IMR-90 (cell line): ENCODE measurements around the gene AKAP8L. TPM values are rescaled to one million over a fixed set of nuclear protein-coding genes. Genes with fewer than 3 reads are reported as not detected.

ENCODE experiments used
- ATAC-seq: fragments of 200-7000 bp; cut with Tn5 transposase; 2 replicates; pipeline ENCODE4 v1.9.1; 2020; ENCODE audit warnings: low read depth, mild to moderate bottlenecking, moderate library complexity
- BruUV-seq: library from RNA; stranded (reverse); fragments of 400-500 nt; replicated peaks from 2 replicates; lab custom pipeline; 2021; lab: Mats Ljungman, UMichigan
- CTCF ChIA-PET: fragments of 300-600 bp; formaldehyde crosslinking; extraction: SDS; loops from one replicate; lab custom pipeline; 2021; ENCODE audit warnings: antibody characterized with exemption; lab: Yijun Ruan, JAX
- POLR2A ChIA-PET: fragments of 300-600 bp; sonication (Branson Sonifier 250); formaldehyde crosslinking; loops from one replicate; lab custom pipeline; 2022; ENCODE audit warnings: antibody characterized with exemption; ENCODE audit not compliant: unreplicated experiment; lab: Charles Lee
- DNase-seq: peaks from one replicate; pipeline ENCODE4 v3.0.0; 2013
- H2AFZ ChIP-seq: replicated peaks from 2 replicates; pipeline ENCODE3; 2013; ENCODE audit warnings: low read length, mild to moderate bottlenecking; ENCODE audit not compliant: poor library complexity
- H2AK5ac ChIP-seq: 2 replicates; pipeline ENCODE4 v1.6.1; 2013; ENCODE audit warnings: low read depth, low read length, inconsistent platforms
- H2AK9ac ChIP-seq: replicated peaks from 2 replicates; pipeline ENCODE3; 2013; ENCODE audit warnings: mild to moderate bottlenecking, low read depth, low read length, moderate library complexity; ENCODE audit not compliant: poor library complexity
- H2BK120ac ChIP-seq: 2 replicates; pipeline ENCODE4 v1.6.1; 2013; ENCODE audit warnings: low read depth, low read length, inconsistent platforms
- H2BK15ac ChIP-seq: 3 replicates; pipeline ENCODE4 v1.6.1; 2013; ENCODE audit warnings: low read depth, low read length, inconsistent platforms
- H2BK20ac ChIP-seq: 2 replicates; pipeline ENCODE4 v1.6.1; 2013; ENCODE audit warnings: low read depth, mild to moderate bottlenecking, inconsistent platforms, low read length, moderate library complexity
- H2BK5ac ChIP-seq: 2 replicates; pipeline ENCODE4 v1.6.1; 2013; ENCODE audit warnings: mild to moderate bottlenecking, low read depth, low read length, inconsistent platforms; ENCODE audit not compliant: poor library complexity, severe bottlenecking
- H3K14ac ChIP-seq: replicated peaks from 2 replicates; pipeline ENCODE4 v1.6.1; 2013; ENCODE audit warnings: low read depth, low read length, inconsistent platforms
- H3K18ac ChIP-seq: 2 replicates; pipeline ENCODE4 v1.6.1; 2013; ENCODE audit warnings: low read depth, low read length, control low read depth
- H3K23ac ChIP-seq: 2 replicates; pipeline ENCODE4 v1.6.1; 2013; ENCODE audit warnings: low read depth, low read length, inconsistent platforms
- H3K27ac ChIP-seq: 2 replicates; pipeline ENCODE4 v1.5.1; 2013; ENCODE audit warnings: mild to moderate bottlenecking, control low read depth, low read length; ENCODE audit not compliant: insufficient read depth
- H3K27me3 ChIP-seq: 2 replicates; pipeline ENCODE4 v1.6.1; 2013; ENCODE audit warnings: low read length; ENCODE audit not compliant: control insufficient read depth, insufficient read depth
- H3K36me3 ChIP-seq: 2 replicates; pipeline ENCODE4 v1.6.1; 2013; ENCODE audit warnings: low read length, mixed read lengths; ENCODE audit not compliant: control insufficient read depth, insufficient read depth
- H3K4ac ChIP-seq: 2 replicates; pipeline ENCODE4 v1.6.1; 2013; ENCODE audit warnings: low read depth, low read length, inconsistent platforms
- H3K4me1 ChIP-seq: 2 replicates; pipeline ENCODE4 v1.6.1; 2013; ENCODE audit warnings: low read length, mixed read lengths; ENCODE audit not compliant: control insufficient read depth, insufficient read depth
- H3K4me2 ChIP-seq: 2 replicates; pipeline ENCODE4 v1.6.1; 2013; ENCODE audit warnings: low read depth, mild to moderate bottlenecking, control low read depth, low read length, moderate library complexity
- H3K4me3 ChIP-seq: 2 replicates; pipeline ENCODE4 v1.5.1; 2013; ENCODE audit warnings: low read depth, mild to moderate bottlenecking, control low read depth, low read length, moderate library complexity; ENCODE audit not compliant: insufficient read depth
- H3K56ac ChIP-seq: 2 replicates; pipeline ENCODE4 v1.6.1; 2013; ENCODE audit warnings: low read length, inconsistent platforms; ENCODE audit not compliant: insufficient read depth; ENCODE audit errors: extremely low read depth
- H3K79me1 ChIP-seq, 2 experiments: 2 replicates each; pipeline ENCODE4 v1.6.1; 2013; ENCODE audit warnings: low read length in 2 of 2, inconsistent platforms in 1 of 2, low read depth in 1 of 2
- H3K9ac ChIP-seq: 2 replicates; pipeline ENCODE4 v1.6.1; 2013; ENCODE audit warnings: low read depth, low read length, control low read depth
- H3K9me1 ChIP-seq: 2 replicates; pipeline ENCODE4 v1.6.1; 2013; ENCODE audit warnings: low read length, inconsistent platforms; ENCODE audit not compliant: insufficient read depth
- H3K9me3 ChIP-seq: 2 replicates; pipeline ENCODE4 v1.6.1; 2013; ENCODE audit warnings: low read length; ENCODE audit not compliant: control insufficient read depth, insufficient read depth
- H4K20me1 ChIP-seq: 2 replicates; pipeline ENCODE4 v1.6.1; 2013; ENCODE audit warnings: low read length, inconsistent platforms; ENCODE audit not compliant: insufficient read depth
- H4K5ac ChIP-seq: 2 replicates; pipeline ENCODE4 v1.6.1; 2013; ENCODE audit warnings: mild to moderate bottlenecking, low read depth, low read length, control low read depth
- H4K8ac ChIP-seq, 2 experiments: 2 replicates each; pipeline ENCODE4 v1.6.1; 2013; ENCODE audit warnings: low read depth in 2 of 2, low read length in 2 of 2, control low read depth in 1 of 2, inconsistent platforms in 1 of 2
- H4K91ac ChIP-seq: 2 replicates; pipeline ENCODE4 v1.6.1; 2013; ENCODE audit warnings: low read depth, low read length, inconsistent platforms; ENCODE audit not compliant: insufficient read depth
- BHLHE40 ChIP-seq: fragments of 150-350 bp; IDR thresholded peaks from 2 replicates; pipeline ENCODE4 v1.6.1; 2016; ENCODE audit warnings: mild to moderate bottlenecking, low read depth, low read length
- CEBPB ChIP-seq: IDR thresholded peaks from 2 replicates; pipeline ENCODE4 v1.6.1; 2012; ENCODE audit warnings: low read depth, low read length, improper control_type of control experiment
- CTCF ChIP-seq: conservative IDR thresholded peaks from 2 replicates; pipeline ENCODE4 v1.5.1; 2012; ENCODE audit warnings: mild to moderate bottlenecking, low read depth, low read length, improper control_type of control experiment
- ELK1 ChIP-seq: fragments of 150-350 bp; IDR thresholded peaks from 2 replicates; pipeline ENCODE4 v1.6.1; 2016; ENCODE audit warnings: low read depth, mild to moderate bottlenecking, low read length, moderate library complexity, borderline replicate concordance
- MAFK ChIP-seq: IDR thresholded peaks from 2 replicates; pipeline ENCODE4 v1.6.1; 2012; ENCODE audit warnings: low read depth, low read length, improper control_type of control experiment
- MAZ ChIP-seq: IDR thresholded peaks from 2 replicates; pipeline ENCODE4 v1.6.1; 2012; ENCODE audit warnings: low read depth, mild to moderate bottlenecking, low read length, improper control_type of control experiment, moderate library complexity, borderline replicate concordance
- RCOR1 ChIP-seq: IDR thresholded peaks from 2 replicates; pipeline ENCODE4 v1.6.1; 2012; ENCODE audit warnings: mild to moderate bottlenecking, low read length, improper control_type of control experiment; ENCODE audit not compliant: insufficient replicate concordance
- SMC3 ChIP-seq: fragments of 150-350 bp; IDR thresholded peaks from 2 replicates; pipeline ENCODE4 v1.6.1; 2016; ENCODE audit warnings: low read depth, mild to moderate bottlenecking, antibody characterized with exemption, low read length, moderate library complexity
- USF2 ChIP-seq: fragments of 150-350 bp; IDR thresholded peaks from 2 replicates; pipeline ENCODE4 v1.6.1; 2017; ENCODE audit warnings: mild to moderate bottlenecking, antibody characterized with exemption, low read length, low read depth
- WGBS, 2 experiments: methylation state at CpG; one replicate each; pipeline versions ENCODE4 v1.1.5 to v1.1.7; 2013; ENCODE audit warnings: missing lambda C conversion rate in 2 of 2; ENCODE audit not compliant: insufficient read length in 1 of 2; ENCODE audit errors: extremely low coverage in 2 of 2; 5-methylcytosine and 5-hydroxymethylcytosine counted together
- dilution Hi-C: fragments of 300-500 bp; cut with HindIII; formaldehyde crosslinking; loops from one replicate; pipeline ENCODE4 v1.14.3; 2018; ENCODE audit warnings: low sequenced_read_pairs; ENCODE audit not compliant: unreplicated experiment
- in situ Hi-C: fragments of 300-500 bp; cut with MboI; formaldehyde crosslinking; loops from 3 replicates; pipeline ENCODE4 v1.14.3; 2019; ENCODE audit warnings: low sequenced_read_pairs, inconsistent platforms, mixed read lengths
- intact Hi-C: fragments of 100-400 bp; cut with micrococcal nuclease; formaldehyde crosslinking; loops from 2 replicates; pipeline ENCODE4 v1.10.0; 2022
- polyA plus RNA-seq, 3 experiments: library from polyadenylated mRNA; depleted of rRNA; stranded (reverse); fragments of >200 nt; gene quantifications; 2 replicates each; pipeline ENCODE4 v1.2.3, GENCODE V29; 2012; ENCODE audit warnings: low replicate concordance in 1 of 3
- total RNA-seq: library from RNA; depleted of rRNA; stranded (reverse); fragments of >200 nt; gene quantifications from 2 replicates; pipeline ENCODE4 v1.2.3, GENCODE V29; 2012

The AKAP8L gene
- total and polyA plus RNA-seq, 2 of the 4 experiments (the other 2 are of a cell fraction): 43.1 to 44.6 TPM

GRCh38 chr19:15404780-15405211 lies 14.0 kb downstream of the AKAP8L start:
- H3K4me1 ChIP-seq: peaks cover 7% of the 10 kb centered on the region; the same call in 1 of the 2 replicates
- no peak for TF ChIP-seq CEBPB
- TF ChIP-seq ELK1: no peak
- TF ChIP-seq USF2: no peak
- no peak for TF ChIP-seq BHLHE40
- TF ChIP-seq MAFK: no peak
- TF ChIP-seq CTCF: no peak
- TF ChIP-seq MAZ: no peak
- no peak for TF ChIP-seq SMC3
- TF ChIP-seq RCOR1: no peak
- no peak overlapping the region for H2BK5ac ChIP-seq
- H2AK5ac ChIP-seq: no peak overlapping the region
- no peak overlapping the region for H3K4me2 ChIP-seq
- peaks cover 82% of the 10 kb centered on the region for H4K20me1 ChIP-seq
- intact Hi-C loops: no loop called here
- H3K79me1 ChIP-seq: peaks cover 11 to 73% of the 10 kb centered on the region in 2 experiments
- H4K91ac ChIP-seq: no peak overlapping the region
- H4K5ac ChIP-seq: no peak overlapping the region
- H3K9me1 ChIP-seq: no peaks in the 10 kb centered on the region; the same call in 1 of the 2 replicates
- H3K18ac ChIP-seq: no peak overlapping the region
- DNase-seq (no peak), ATAC-seq (peak; percentile 83)
- H2BK20ac ChIP-seq: no peak overlapping the region
- no peak overlapping the region for H2AFZ ChIP-seq
- 80% methylated on average over 1 of the region's 3 CpGs; no CpG with 5 or more reads in 1 of the 2 experiments for WGBS, 2 experiments
- no peak overlapping the region for H3K56ac ChIP-seq
- dilution Hi-C loops: no loop called here
- peaks cover 50% of the 10 kb centered on the region for H3K36me3 ChIP-seq
- H3K27ac ChIP-seq: no peak overlapping the region
- BruUV-seq: no TSS peak
- ChIA-PET POLR2A (interaction anchor here (1.2 kb wide), 1 partner anchor 14 kb away, joined by 4 read pairs; the partner anchor contains the start of gene AKAP8L), CTCF (interaction anchor here (0.8 to 1.0 kb wide), 3 partner anchors 10 to 15 kb away, joined by 3 to 5 read pairs (median 3); no protein-coding TSS in a partner anchor)
- no peak overlapping the region for H3K14ac ChIP-seq
- no peaks in the 10 kb centered on the region for H3K9me3 ChIP-seq
- no peak overlapping the region for H3K4ac ChIP-seq
- no peak overlapping the region for H2AK9ac ChIP-seq
- in situ Hi-C loops: loop anchor here (25.0 kb wide), 1 partner anchor 783 kb away; the partner anchor contains the start of genes AP1M1 and FAM32A
- H3K4me3 ChIP-seq: no peak overlapping the region
- no peak overlapping the region for H2BK15ac ChIP-seq
- no peak overlapping the region for H3K9ac ChIP-seq
- H2BK120ac ChIP-seq: no peak overlapping the region
- no peak overlapping the region for H4K8ac ChIP-seq
- no peaks in the 10 kb centered on the region for H3K27me3 ChIP-seq
- H3K23ac ChIP-seq: no peak overlapping the region
